Naive thymus-derived CD8-positive, alpha-beta T cell (primary cell): ENCODE measurements around the gene IGFBP2. TPM values are rescaled to one million over a fixed set of nuclear protein-coding genes. Genes with fewer than 3 reads are reported as not detected.
A peak's percentile ranks its signal among the peaks of the same experiment; 100 is the strongest.
"Not testable (repeated sequence)": the region's sequence is repeated elsewhere in the genome, so short reads cannot be mapped to it uniquely, and the experiment has no call there.

Source experiments
- ATAC-seq, 2 donors: fragments of 150-1000 bp; cut with Tn5 transposase in 1 of 2; sonication (Bioruptor Pico), chemical (Tn5 transposase) in 1 of 2; 1 replicate in 1 of 2; 2 replicates in 1 of 2; pipeline ENCODE4 v1.10.0; 2021; ENCODE audit warnings: mild to moderate bottlenecking in 2 of 2, moderate library complexity in 2 of 2
- POLR2A ChIA-PET: fragments of 350-600 bp; sonication (Branson Sonifier 250); formaldehyde crosslinking; loops from one replicate; lab custom pipeline; 2021; ENCODE audit warnings: antibody characterized with exemption; lab: Charles Lee
- DNase-seq, 10 donors: peaks; one replicate each; pipeline versions ENCODE4 v3.0.0 to v3.0.0-alpha.2; 2020 to 2022
- H3K27ac Mint-ChIP-seq, 10 donors: one replicate each; pipeline ENCODE4 v1.8.0; 2020 to 2022; ENCODE audit warnings: mild to moderate bottlenecking in 10 of 10, mixed read lengths in 10 of 10, moderate library complexity in 4 of 10, inconsistent platforms in 1 of 10
- H3K27me3 Mint-ChIP-seq, 5 donors: one replicate each; pipeline ENCODE4 v1.8.0; 2021 to 2022; ENCODE audit warnings: mixed read lengths in 5 of 5
- H3K36me3 Mint-ChIP-seq, 3 donors: one replicate each; pipeline ENCODE4 v1.8.0; 2020 to 2022; ENCODE audit warnings: mixed read lengths in 3 of 3, mild to moderate bottlenecking in 2 of 3, inconsistent platforms in 1 of 3
- H3K4me1 Mint-ChIP-seq, 4 donors: one replicate each; pipeline ENCODE4 v1.8.0; 2021 to 2022; ENCODE audit warnings: mixed read lengths in 4 of 4
- H3K4me3 Mint-ChIP-seq, 10 donors: one replicate each; pipeline ENCODE4 v1.8.0; 2020 to 2022; ENCODE audit warnings: mild to moderate bottlenecking in 10 of 10, mixed read lengths in 10 of 10, moderate library complexity in 6 of 10, inconsistent platforms in 1 of 10
- H3K9me3 Mint-ChIP-seq, 9 donors: one replicate each; pipeline ENCODE4 v1.8.0; 2020 to 2022; ENCODE audit warnings: mixed read lengths in 9 of 9, mild to moderate bottlenecking in 3 of 9, inconsistent platforms in 1 of 9, moderate library complexity in 1 of 9
- polyA plus RNA-seq, 3 donors: library from polyadenylated mRNA; unstranded; fragments of 300-500 nt; fragmentation: Illumina TruSeq; gene quantifications; one replicate each; pipeline ENCODE4 v1.2.3, GENCODE V29; 2021
- total RNA-seq, 8 experiments: library from RNA in 2 of 8; stranded (reverse) in 2 of 8; gene quantifications; one replicate each; pipeline ENCODE4 v1.2.3 and lab custom pipeline; 2021 to 2026

The IGFBP2 gene
- not detected for total RNA-seq
- polyA plus RNA-seq: under 1 TPM in 2 of 3 donors, not detected in 1; 0.15 to 0.48 TPM
- total RNA-seq (lab: John Stamatoyannopoulos, UW): 0 to 1.8 (median 0.36) reads per million in 6 experiments

DNA sequence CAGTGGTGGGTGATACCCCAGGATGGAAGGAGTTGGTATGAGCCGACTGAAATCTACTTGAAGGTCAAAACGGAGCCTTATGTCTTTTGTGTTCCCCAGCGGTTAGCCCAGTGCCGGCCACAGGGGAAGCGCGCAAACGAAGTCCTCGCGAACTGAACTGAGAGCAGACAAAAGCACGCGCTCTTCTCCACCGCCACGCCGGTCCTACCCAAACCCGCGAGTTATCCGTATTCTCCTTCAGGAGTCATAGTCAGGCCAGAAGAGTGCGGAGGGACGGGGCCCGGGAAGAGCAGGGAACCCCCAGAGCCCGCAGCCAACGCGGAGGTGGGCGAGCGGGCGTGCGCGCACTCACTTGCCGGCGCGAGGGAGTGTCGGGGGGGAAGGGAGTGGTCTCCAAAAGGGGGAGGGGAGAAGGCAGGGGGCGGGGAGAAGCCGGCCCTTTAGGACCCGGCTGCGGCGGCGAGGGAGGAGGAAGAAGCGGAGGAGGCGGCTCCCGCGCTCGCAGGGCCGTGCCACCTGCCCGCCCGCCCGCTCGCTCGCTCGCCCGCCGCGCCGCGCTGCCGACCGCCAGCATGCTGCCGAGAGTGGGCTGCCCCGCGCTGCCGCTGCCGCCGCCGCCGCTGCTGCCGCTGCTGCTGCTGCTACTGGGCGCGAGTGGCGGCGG is at the start of gene IGFBP2:
Gene IGFBP2 (plus strand): TSS at position 469 of the 664 bp plus-strand sequence. CDS start 104 bp downstream, at position 573.
- DNase-seq (peak in 5 of 10 donors; percentile 7 to 18 (median 14)), ATAC-seq (peak; percentile 62 to 76)
- Mint-ChIP-seq H3K4me3 (peak within 1 kb of the TSS; percentile 78 to 91 (median 87)), H3K9me3 (peaks cover 0 to 2% (median 0%) of the 10 kb centered on the region in 9 donors), H3K27ac (peak within 1 kb of the TSS in 2 of 10 donors; percentile 24 to 72), H3K27me3 (peaks cover 33 to 67% (median 55%) of the 10 kb centered on the region in 5 donors), H3K36me3 (peaks cover 0 to 5% (median 0%) of the 10 kb centered on the region in 3 donors), H3K4me1 (peaks cover 12 to 36% (median 31%) of the 10 kb centered on the region in 4 donors)
- POLR2A ChIA-PET: no interaction called here

GRCh38 chr2:216583606-216584005 is 49.6 kb upstream of the IGFBP2 start:
- Mint-ChIP-seq H3K9me3 (peaks cover 0 to 3% (median 0%) of the 10 kb centered on the region in 9 donors), H3K27ac (no peak overlapping the region), H3K36me3 (no peaks in the 10 kb centered on the region), H3K27me3 (peaks cover 11 to 26% (median 23%) of the 10 kb centered on the region in 5 donors), H3K4me1 (no peaks in the 10 kb centered on the region), H3K4me3 (no peak overlapping the region)
- DNase-seq (no peak), ATAC-seq (no peak)
- POLR2A ChIA-PET: no interaction called here

GRCh38 chr2:216584112-216584511 is 49.1 kb upstream of the IGFBP2 start:
- Mint-ChIP-seq H3K4me3 (no peak overlapping the region), H3K36me3 (no peaks in the 10 kb centered on the region), H3K9me3 (peaks cover 0 to 3% (median 0%) of the 10 kb centered on the region in 9 donors), H3K27me3 (peaks cover 11 to 27% (median 24%) of the 10 kb centered on the region in 5 donors), H3K4me1 (no peaks in the 10 kb centered on the region), H3K27ac (peak overlapping the region in 1 of 10 donors; percentile 54)
- DNase-seq (no peak), ATAC-seq (no peak)
- POLR2A ChIA-PET: no interaction called here

DNA sequence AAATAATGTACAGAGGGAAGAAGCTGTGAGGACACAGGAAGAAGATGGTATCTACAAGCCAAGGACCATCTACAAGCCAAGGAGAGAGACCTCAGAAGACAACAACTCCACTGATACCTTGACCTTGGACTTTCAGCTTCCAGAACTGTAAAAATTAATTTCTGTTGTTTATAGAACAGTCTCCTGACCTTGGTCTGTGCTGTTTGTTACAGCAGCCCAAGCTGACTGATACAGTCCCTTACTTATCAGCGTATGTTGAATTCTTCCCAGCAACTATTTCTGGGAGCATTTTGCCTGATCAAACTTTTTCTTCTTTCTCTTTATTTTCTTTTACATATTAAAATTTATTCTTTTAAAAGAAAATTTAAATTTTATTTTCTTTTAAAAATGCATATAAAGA is 47.8 kb upstream of the IGFBP2 start:
- Mint-ChIP-seq H3K9me3 (peaks cover 0 to 3% (median 0%) of the 10 kb centered on the region in 9 donors), H3K4me3 (no peak overlapping the region), H3K27me3 (peaks cover 11 to 27% (median 23%) of the 10 kb centered on the region in 5 donors), H3K4me1 (no peaks in the 10 kb centered on the region), H3K36me3 (no peaks in the 10 kb centered on the region), H3K27ac (no peak overlapping the region)
- no peak for ATAC-seq
- POLR2A ChIA-PET: no interaction called here
- DNase-seq: no peak

GRCh38 chr2:216588861-216589710 is 44.1 kb upstream of the IGFBP2 start:
- Mint-ChIP-seq H3K36me3 (no peaks in the 10 kb centered on the region), H3K4me3 (no peak overlapping the region), H3K27me3 (peaks cover 8 to 15% (median 11%) of the 10 kb centered on the region in 5 donors), H3K27ac (no peak overlapping the region), H3K4me1 (no peaks in the 10 kb centered on the region), H3K9me3 (peaks cover 0 to 3% (median 0%) of the 10 kb centered on the region in 9 donors)
- DNase-seq (no peak), ATAC-seq (no peak)
- POLR2A ChIA-PET: no interaction called here

DNA sequence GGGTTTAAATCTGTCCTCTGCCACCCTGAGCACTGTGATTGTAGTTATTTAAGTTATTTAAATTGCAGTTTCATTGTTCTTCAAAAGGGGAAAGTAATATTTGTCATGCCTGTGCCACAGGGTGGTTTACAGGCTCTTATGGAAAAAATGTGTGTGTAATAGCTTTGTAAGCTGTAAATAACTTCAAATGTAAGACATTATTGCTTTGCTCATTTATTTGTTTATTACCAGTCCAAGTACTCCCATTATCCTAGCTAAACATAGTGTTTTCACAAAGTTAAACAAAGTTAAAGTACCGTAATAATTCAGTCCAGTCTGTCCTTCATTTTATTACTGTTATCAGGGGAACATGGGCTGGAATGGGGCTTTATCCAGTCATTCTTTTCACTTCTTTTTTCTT is 43.4 kb upstream of the IGFBP2 start:
- Mint-ChIP-seq H3K9me3 (peaks cover 0 to 3% (median 0%) of the 10 kb centered on the region in 9 donors), H3K27me3 (peaks cover 4 to 9% (median 4%) of the 10 kb centered on the region in 5 donors), H3K36me3 (no peaks in the 10 kb centered on the region), H3K4me3 (no peak overlapping the region), H3K27ac (no peak overlapping the region), H3K4me1 (no peaks in the 10 kb centered on the region)
- DNase-seq (no peak), ATAC-seq (no peak)
- POLR2A ChIA-PET: no interaction called here

- POLR2A ChIA-PET: no interaction called here
- no peak overlapping the region for H3K27ac Mint-ChIP-seq
- no peaks in the 10 kb centered on the region for H3K36me3 Mint-ChIP-seq
- DNase-seq: no peak
- H3K27me3 Mint-ChIP-seq: peaks cover 0 to 9% (median 3%) of the 10 kb centered on the region in 5 donors
- H3K4me3 Mint-ChIP-seq: no peak overlapping the region
- H3K9me3 Mint-ChIP-seq: peaks cover 0 to 3% (median 0%) of the 10 kb centered on the region in 9 donors
- H3K4me1 Mint-ChIP-seq: no peaks in the 10 kb centered on the region
- no peak for ATAC-seq
These were observed 42.4 kb upstream of the IGFBP2 start for GRCh38 chr2:216590780-216591179.

GRCh38 chr2:216591480-216591879 is 41.7 kb upstream of the IGFBP2 start:
- Mint-ChIP-seq H3K27me3 (peaks cover 0 to 12% (median 1%) of the 10 kb centered on the region in 5 donors), H3K36me3 (no peaks in the 10 kb centered on the region), H3K4me1 (no peaks in the 10 kb centered on the region), H3K4me3 (no peak overlapping the region), H3K9me3 (no peaks in the 10 kb centered on the region), H3K27ac (no peak overlapping the region)
- ATAC-seq: no peak
- no peak for DNase-seq
- POLR2A ChIA-PET: no interaction called here

GRCh38 chr2:216594081-216594480 is 39.1 kb upstream of the IGFBP2 start:
- Mint-ChIP-seq H3K4me3 (no peak overlapping the region), H3K27me3 (peaks cover 2 to 11% (median 7%) of the 10 kb centered on the region in 5 donors), H3K9me3 (no peaks in the 10 kb centered on the region), H3K36me3 (no peaks in the 10 kb centered on the region), H3K27ac (no peak overlapping the region), H3K4me1 (no peaks in the 10 kb centered on the region)
- no peak for DNase-seq
- POLR2A ChIA-PET: no interaction called here
- no peak for ATAC-seq

GRCh38 chr2:216596236-216596979 is 36.8 kb upstream of the IGFBP2 start:
- Mint-ChIP-seq H3K4me1 (no peaks in the 10 kb centered on the region), H3K27me3 (peaks cover 0 to 13% (median 10%) of the 10 kb centered on the region in 5 donors), H3K4me3 (no peak overlapping the region), H3K36me3 (no peaks in the 10 kb centered on the region), H3K27ac (no peak overlapping the region), H3K9me3 (no peaks in the 10 kb centered on the region)
- no peak for DNase-seq
- POLR2A ChIA-PET: no interaction called here
- ATAC-seq: no peak

DNA sequence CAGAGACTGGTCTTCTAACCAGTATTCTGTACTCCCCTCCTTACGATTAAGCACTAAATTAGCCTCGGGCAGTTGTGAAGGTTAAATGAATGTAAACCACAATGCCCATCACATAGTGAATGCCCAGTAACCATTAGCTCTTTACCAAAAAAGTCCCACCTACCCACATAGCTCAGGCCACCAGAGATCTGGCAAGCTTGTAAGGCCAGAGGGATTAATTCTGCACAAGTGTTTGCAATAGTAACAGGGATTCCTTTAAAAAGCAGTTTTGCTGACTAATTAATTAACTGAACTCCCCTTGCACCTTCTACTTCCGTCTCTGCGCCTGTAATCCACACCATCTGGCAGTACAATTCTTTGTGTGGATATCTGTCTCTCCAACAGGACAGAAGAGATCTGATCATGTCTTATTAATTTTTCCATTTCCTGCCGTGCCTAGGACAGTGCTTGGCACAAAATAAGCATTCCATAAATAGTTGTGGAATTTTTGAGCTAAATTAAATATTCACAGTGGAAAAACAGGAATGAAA is 36.2 kb upstream of the IGFBP2 start:
- Mint-ChIP-seq H3K4me3 (no peak overlapping the region), H3K4me1 (no peaks in the 10 kb centered on the region), H3K9me3 (no peaks in the 10 kb centered on the region), H3K27ac (no peak overlapping the region), H3K27me3 (peaks cover 0 to 13% (median 10%) of the 10 kb centered on the region in 5 donors), H3K36me3 (no peaks in the 10 kb centered on the region)
- ATAC-seq (no peak), DNase-seq (no peak)
- POLR2A ChIA-PET: no interaction called here

- POLR2A ChIA-PET, H3K4me1 Mint-ChIP-seq, H3K9me3 Mint-ChIP-seq, DNase-seq, H3K4me3 Mint-ChIP-seq, H3K27ac Mint-ChIP-seq, H3K36me3 Mint-ChIP-seq, ATAC-seq: not testable (repeated sequence)
- peaks cover 0 to 13% (median 11%) of the 10 kb centered on the region in 5 donors for H3K27me3 Mint-ChIP-seq
These were observed 35.4 kb upstream of the IGFBP2 start for GRCh38 chr2:216597825-216598224.
